Adrenal gland (tissue), 5 donors: ENCODE measurements around the gene ZNF775.

Experiments used
- POLR2A ChIP-seq, 2 donors: fragments of 450-650 bp; IDR thresholded peaks; one replicate each; pipeline ENCODE4 v1.6.1; 2017; ENCODE audit warnings: antibody characterized with exemption in 2 of 2, mild to moderate bottlenecking in 2 of 2, moderate library complexity in 1 of 2
- TF ChIP-seq, protein P1 (sequence below), 6 experiments: fragments of 450-650 bp in 4 of 6; fragments of 200-600 bp in 2 of 6; sonication (generic) in 1 of 6; IDR thresholded peaks; 1 replicate in 5 of 6; 2 replicates in 1 of 6; pipeline versions ENCODE4 v1.5.1 to v1.8.0; 2016 to 2021; ENCODE audit warnings: antibody characterized with exemption in 6 of 6, mild to moderate bottlenecking in 2 of 6, moderate library complexity in 1 of 6
- donor health status: DM: no; HTN: no; CAD: no.

DNA sequence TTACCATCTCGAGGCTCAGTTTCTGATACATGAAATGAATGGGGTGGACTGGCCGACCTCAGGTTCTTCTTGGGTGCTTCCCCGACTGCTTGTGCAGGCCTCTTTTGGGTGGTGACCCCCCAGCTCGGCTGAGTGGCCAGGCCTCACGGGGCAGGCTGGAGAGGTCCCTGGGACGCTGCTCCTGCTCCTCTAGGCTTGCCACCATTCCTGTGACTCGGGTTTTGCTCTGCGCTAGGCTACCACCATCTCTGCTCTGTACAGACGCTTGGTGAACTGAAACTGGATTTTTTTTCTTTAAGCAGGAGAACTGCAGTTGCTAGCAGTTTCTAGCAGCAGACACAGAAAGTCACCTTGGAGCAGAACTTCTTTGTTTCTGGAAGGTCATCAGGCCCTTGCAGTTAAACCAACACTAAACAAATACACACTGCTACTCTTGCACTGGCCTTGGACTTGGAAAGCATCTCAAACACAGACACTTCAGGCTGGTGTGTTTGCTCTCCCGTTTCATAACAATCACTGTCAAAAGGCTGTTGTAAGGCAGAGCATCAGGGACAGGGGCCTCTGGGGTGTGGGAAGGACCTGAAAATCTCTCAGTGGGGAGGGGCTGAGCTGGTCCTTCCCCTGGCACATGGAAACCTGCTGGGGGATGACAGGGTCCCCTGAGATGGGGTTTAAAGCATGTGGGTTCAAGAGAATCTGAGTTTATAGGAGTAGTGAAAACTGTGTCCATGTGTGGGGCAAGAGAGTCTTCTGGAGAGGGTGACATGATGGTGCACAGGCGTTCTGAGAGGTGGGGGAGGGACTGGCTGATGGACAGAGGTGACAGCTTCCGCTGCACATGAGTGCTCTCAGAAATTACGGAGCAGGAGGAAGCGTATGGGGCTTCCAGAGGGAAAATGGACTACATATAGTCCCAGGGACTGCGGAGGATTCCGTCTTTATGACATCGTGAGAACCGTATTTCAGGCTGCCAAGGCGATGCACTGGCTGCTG lies 36.3 kb downstream of the ZNF775 start:
- TF ChIP-seq, protein P1, sequence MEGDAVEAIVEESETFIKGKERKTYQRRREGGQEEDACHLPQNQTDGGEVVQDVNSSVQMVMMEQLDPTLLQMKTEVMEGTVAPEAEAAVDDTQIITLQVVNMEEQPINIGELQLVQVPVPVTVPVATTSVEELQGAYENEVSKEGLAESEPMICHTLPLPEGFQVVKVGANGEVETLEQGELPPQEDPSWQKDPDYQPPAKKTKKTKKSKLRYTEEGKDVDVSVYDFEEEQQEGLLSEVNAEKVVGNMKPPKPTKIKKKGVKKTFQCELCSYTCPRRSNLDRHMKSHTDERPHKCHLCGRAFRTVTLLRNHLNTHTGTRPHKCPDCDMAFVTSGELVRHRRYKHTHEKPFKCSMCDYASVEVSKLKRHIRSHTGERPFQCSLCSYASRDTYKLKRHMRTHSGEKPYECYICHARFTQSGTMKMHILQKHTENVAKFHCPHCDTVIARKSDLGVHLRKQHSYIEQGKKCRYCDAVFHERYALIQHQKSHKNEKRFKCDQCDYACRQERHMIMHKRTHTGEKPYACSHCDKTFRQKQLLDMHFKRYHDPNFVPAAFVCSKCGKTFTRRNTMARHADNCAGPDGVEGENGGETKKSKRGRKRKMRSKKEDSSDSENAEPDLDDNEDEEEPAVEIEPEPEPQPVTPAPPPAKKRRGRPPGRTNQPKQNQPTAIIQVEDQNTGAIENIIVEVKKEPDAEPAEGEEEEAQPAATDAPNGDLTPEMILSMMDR (IDR thresholded peaks at IDR 0.05): no peak
- TF ChIP-seq POLR2A (IDR thresholded peaks at IDR 0.05): no peak
